BLaER1 (cell line): ENCODE measurements around the gene ZNF236.

Experiments used
- H3K27ac ChIP-seq: shearing (Covaris generic); formaldehyde crosslinking; 2 replicates; pipeline ENCODE4 v1.8.1; 2022
- H3K27me3 ChIP-seq: shearing (Covaris generic); formaldehyde crosslinking; 2 replicates; pipeline ENCODE4 v1.8.1; 2022
- H3K36me3 ChIP-seq: shearing (Covaris generic); formaldehyde crosslinking; 2 replicates; pipeline ENCODE4 v1.8.1; 2022
- H3K4me1 ChIP-seq: shearing (Covaris generic); formaldehyde crosslinking; 2 replicates; pipeline ENCODE4 v1.8.1; 2022
- H3K4me2 ChIP-seq: shearing (Covaris generic); formaldehyde crosslinking; 2 replicates; pipeline ENCODE4 v1.8.1; 2022
- H3K4me3 ChIP-seq: shearing (Covaris generic); formaldehyde crosslinking; 2 replicates; pipeline ENCODE4 v1.8.1; 2022
- H3K9ac ChIP-seq: shearing (Covaris generic); formaldehyde crosslinking; 2 replicates; pipeline ENCODE4 v1.8.1; 2022
- H3K9me3 ChIP-seq: shearing (Covaris generic); formaldehyde crosslinking; 2 replicates; pipeline ENCODE4 v1.8.1; 2022
- H4K20me1 ChIP-seq: shearing (Covaris generic); formaldehyde crosslinking; 2 replicates; pipeline ENCODE4 v1.8.1; 2022
- Cebpa-rat ChIP-seq: shearing (Covaris generic); IDR thresholded peaks from 2 replicates; pipeline ENCODE4 v1.8.1; 2022

ZNF236 gene

GRCh38 chr18:76896677-76897076 lies 74.3 kb downstream of the ZNF236 start:
- Histone ChIP-seq H3K27me3 (no peaks in the 10 kb centered on the region), H3K27ac (no peak overlapping the region), H3K4me3 (no peak overlapping the region), H4K20me1 (no peaks in the 10 kb centered on the region), H3K36me3 (peaks cover 57% of the 10 kb centered on the region), H3K9ac (no peak overlapping the region), H3K9me3 (peaks cover 20% of the 10 kb centered on the region), H3K4me2 (no peak overlapping the region), H3K4me1 (no peaks in the 10 kb centered on the region)
- TF ChIP-seq Cebpa-rat = no peak

GRCh38 chr18:76897257-76897656 lies 74.9 kb downstream of the ZNF236 start:
- Histone ChIP-seq H3K9me3 (peaks cover 20% of the 10 kb centered on the region), H3K4me3 (no peak overlapping the region), H3K4me2 (no peak overlapping the region), H3K36me3 (peaks cover 62% of the 10 kb centered on the region), H3K27ac (no peak overlapping the region), H3K27me3 (no peaks in the 10 kb centered on the region), H4K20me1 (no peaks in the 10 kb centered on the region), H3K4me1 (no peaks in the 10 kb centered on the region), H3K9ac (no peak overlapping the region)
- TF ChIP-seq Cebpa-rat = no peak

GRCh38 chr18:76903386-76903785 lies 81.0 kb downstream of the ZNF236 start:
- H3K4me2 ChIP-seq = no peak overlapping the region
- H3K4me3 ChIP-seq = no peak overlapping the region
- no peaks in the 10 kb centered on the region for H4K20me1 ChIP-seq
- H3K9ac ChIP-seq = no peak overlapping the region
- no peaks in the 10 kb centered on the region for H3K27me3 ChIP-seq
- no peaks in the 10 kb centered on the region for H3K9me3 ChIP-seq
- H3K36me3 ChIP-seq = peaks cover 59% of the 10 kb centered on the region
- H3K27ac ChIP-seq = no peak overlapping the region
- TF ChIP-seq Cebpa-rat = no peak
- H3K4me1 ChIP-seq = no peaks in the 10 kb centered on the region

GRCh38 chr18:76905821-76906220 lies 83.5 kb downstream of the ZNF236 start:
- Histone ChIP-seq H3K27me3 (no peaks in the 10 kb centered on the region), H3K36me3 (peaks cover 74% of the 10 kb centered on the region), H3K9ac (no peak overlapping the region), H3K4me1 (no peaks in the 10 kb centered on the region), H3K27ac (no peak overlapping the region), H3K4me3 (no peak overlapping the region), H3K9me3 (no peaks in the 10 kb centered on the region), H3K4me2 (no peak overlapping the region), H4K20me1 (no peaks in the 10 kb centered on the region)
- no peak for TF ChIP-seq Cebpa-rat

GRCh38 chr18:76908277-76908676 lies 85.9 kb downstream of the ZNF236 start:
- H3K27me3 ChIP-seq = no peaks in the 10 kb centered on the region
- no peak overlapping the region for H3K4me3 ChIP-seq
- no peaks in the 10 kb centered on the region for H3K4me1 ChIP-seq
- H3K4me2 ChIP-seq = no peak overlapping the region
- TF ChIP-seq Cebpa-rat = no peak
- H3K9me3 ChIP-seq = no peaks in the 10 kb centered on the region
- no peak overlapping the region for H3K9ac ChIP-seq
- no peaks in the 10 kb centered on the region for H4K20me1 ChIP-seq
- no peak overlapping the region for H3K27ac ChIP-seq
- H3K36me3 ChIP-seq = peaks cover 76% of the 10 kb centered on the region

- no peak overlapping the region for H3K27ac ChIP-seq
- no peak overlapping the region for H3K4me3 ChIP-seq
- no peak overlapping the region for H3K4me2 ChIP-seq
- no peaks in the 10 kb centered on the region for H3K27me3 ChIP-seq
- no peaks in the 10 kb centered on the region for H3K4me1 ChIP-seq
- H3K9ac ChIP-seq = no peak overlapping the region
- no peaks in the 10 kb centered on the region for H3K9me3 ChIP-seq
- TF ChIP-seq Cebpa-rat = no peak
- H3K36me3 ChIP-seq = peaks cover 85% of the 10 kb centered on the region
- no peaks in the 10 kb centered on the region for H4K20me1 ChIP-seq
Measured at GRCh38 chr18:76909439-76909838, 87.1 kb downstream of the ZNF236 start.

GRCh38 chr18:76911440-76911839 lies 89.1 kb downstream of the ZNF236 start:
- H3K4me2 ChIP-seq = no peak overlapping the region

GRCh38 chr18:76913583-76913982 lies 91.2 kb downstream of the ZNF236 start:
- no peak overlapping the region for H3K9ac ChIP-seq
- H3K9me3 ChIP-seq = no peaks in the 10 kb centered on the region
- H4K20me1 ChIP-seq = no peaks in the 10 kb centered on the region
- no peak overlapping the region for H3K4me2 ChIP-seq
- H3K4me1 ChIP-seq = no peaks in the 10 kb centered on the region
- peaks cover 95% of the 10 kb centered on the region for H3K36me3 ChIP-seq
- TF ChIP-seq Cebpa-rat = no peak
- no peak overlapping the region for H3K4me3 ChIP-seq
- H3K27ac ChIP-seq = no peak overlapping the region
- H3K27me3 ChIP-seq = no peaks in the 10 kb centered on the region

More at GRCh38 chr18:76911440-76911839, 89.1 kb downstream of the ZNF236 start:
- Histone ChIP-seq H4K20me1 (no peaks in the 10 kb centered on the region), H3K36me3 (peaks cover 89% of the 10 kb centered on the region), H3K9ac (no peak overlapping the region), H3K4me1 (no peaks in the 10 kb centered on the region), H3K9me3 (no peaks in the 10 kb centered on the region), H3K27me3 (no peaks in the 10 kb centered on the region), H3K4me3 (no peak overlapping the region), H3K27ac (no peak overlapping the region)
- no peak for TF ChIP-seq Cebpa-rat

- Histone ChIP-seq H3K27ac (no peak overlapping the region), H3K4me2 (no peak overlapping the region)
Measured at GRCh38 chr18:76914314-76914713, 92.0 kb downstream of the ZNF236 start.

GRCh38 chr18:76914796-76915195 lies 92.4 kb downstream of the ZNF236 start:
- Histone ChIP-seq H3K4me1 (no peaks in the 10 kb centered on the region), H3K4me2 (no peak overlapping the region), H3K36me3 (peaks cover 95% of the 10 kb centered on the region), H3K9ac (no peak overlapping the region), H3K27me3 (no peaks in the 10 kb centered on the region), H3K4me3 (no peak overlapping the region), H4K20me1 (no peaks in the 10 kb centered on the region), H3K27ac (no peak overlapping the region), H3K9me3 (no peaks in the 10 kb centered on the region)
- TF ChIP-seq Cebpa-rat = no peak

More at GRCh38 chr18:76914314-76914713, 92.0 kb downstream of the ZNF236 start:
- peaks cover 95% of the 10 kb centered on the region for H3K36me3 ChIP-seq
- no peak overlapping the region for H3K9ac ChIP-seq
- no peak overlapping the region for H3K4me3 ChIP-seq
- no peaks in the 10 kb centered on the region for H3K27me3 ChIP-seq
- no peaks in the 10 kb centered on the region for H3K9me3 ChIP-seq
- H4K20me1 ChIP-seq = no peaks in the 10 kb centered on the region
- H3K4me1 ChIP-seq = no peaks in the 10 kb centered on the region
- no peak for TF ChIP-seq Cebpa-rat

GRCh38 chr18:76915456-76915855 lies 93.1 kb downstream of the ZNF236 start:
- no peak for TF ChIP-seq Cebpa-rat
- no peak overlapping the region for H3K4me2 ChIP-seq
- H3K9me3 ChIP-seq = no peaks in the 10 kb centered on the region
- no peaks in the 10 kb centered on the region for H4K20me1 ChIP-seq
- peaks cover 95% of the 10 kb centered on the region for H3K36me3 ChIP-seq
- no peak overlapping the region for H3K4me3 ChIP-seq
- no peak overlapping the region for H3K27ac ChIP-seq
- no peak overlapping the region for H3K9ac ChIP-seq
- H3K27me3 ChIP-seq = no peaks in the 10 kb centered on the region
- H3K4me1 ChIP-seq = no peaks in the 10 kb centered on the region
